ENCODE measurements around the gene LARP1B. TPM values are rescaled to one million over a fixed set of nuclear protein-coding genes. Genes with fewer than 3 reads are reported as not detected.

Gene LARP1B
- total and polyA plus RNA-seq, 7 experiments from 2014 or later, result 3.9 to 18.2 (median 10.2) TPM

DNA sequence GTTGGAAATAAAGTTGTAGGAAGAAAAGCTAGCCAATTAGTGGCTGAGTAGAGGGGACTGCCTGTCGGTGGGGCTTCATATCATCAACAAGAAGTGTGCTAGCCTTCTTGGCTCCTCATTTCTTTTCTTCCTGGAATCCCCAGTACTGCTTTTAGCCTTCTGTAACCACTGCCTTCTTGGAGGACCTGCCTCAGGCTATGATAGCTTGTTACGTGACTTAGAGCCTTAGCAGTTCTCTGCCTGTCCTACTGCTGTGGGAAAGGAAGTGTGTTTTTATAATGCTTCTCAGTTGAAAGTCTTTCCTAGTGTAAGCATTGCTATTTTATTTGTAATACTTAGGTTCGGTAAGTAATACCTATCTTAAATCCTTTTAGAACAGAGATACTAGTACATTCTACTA is 61.9 kb downstream of the LARP1B start:
- CTCF ChIA-PET, result no interaction called here
- peaks cover 0 to 3% (median 0%) of the 10 kb centered on the region in 7 donors for H3K4me1 Mint-ChIP-seq

DNA sequence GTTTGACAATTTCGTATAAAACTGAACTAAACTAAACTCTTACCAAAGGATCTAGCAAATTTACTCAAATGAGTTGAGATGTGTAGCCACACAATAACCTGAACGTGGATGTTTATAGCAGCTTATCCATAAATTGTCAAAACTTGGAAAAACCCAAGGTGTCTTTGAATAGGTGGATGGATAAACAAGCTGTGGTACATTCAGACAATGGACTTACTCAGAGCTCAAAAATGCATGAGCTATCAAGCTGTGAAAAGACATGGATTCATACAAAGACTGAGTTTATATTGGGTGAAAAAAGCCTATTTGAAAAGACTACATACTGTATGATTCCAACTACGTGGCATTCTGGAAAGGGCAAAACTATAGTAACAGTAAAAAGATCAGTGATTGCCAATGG is 69.5 kb downstream of the LARP1B start:
- Mint-ChIP-seq H3K4me1 (no peaks in the 10 kb centered on the region), H3K27me3 (no peaks in the 10 kb centered on the region), H3K4me3 (no peak overlapping the region), H3K27ac (no peak overlapping the region), H3K36me3 (peaks cover 0 to 19% (median 16%) of the 10 kb centered on the region in 5 donors), H3K9me3 (peaks cover 0 to 6% (median 0%) of the 10 kb centered on the region in 11 donors)
- H3K9me3 ChIP-seq (ENCODE audit: control insufficient read depth in 2 of 3, low read length in 3 of 3), result no peaks in the 10 kb centered on the region
- no peaks in the 10 kb centered on the region for H3K4me1 ChIP-seq (ENCODE audit: control insufficient read depth in 2 of 2, insufficient read depth in 2 of 2, low read length in 2 of 2)
- ChIA-PET CTCF (no interaction called here), POLR2A (no interaction called here)
- no peak overlapping the region for H3K27ac ChIP-seq (ENCODE audit: low read depth, low read length)
- no peaks in the 10 kb centered on the region for H3K36me3 ChIP-seq (ENCODE audit: control insufficient read depth in 2 of 3, insufficient read depth in 3 of 3, low read length in 3 of 3)
- no peak overlapping the region for H3K4me3 ChIP-seq (ENCODE audit: low read length)
- no peak for DNase-seq
- ATAC-seq, result no peak
- intact Hi-C loops (cut with micrococcal nuclease), result no loop called here
- no peaks in the 10 kb centered on the region for H3K27me3 ChIP-seq (ENCODE audit: control insufficient read depth in 2 of 2, insufficient read depth in 2 of 2, low read length in 2 of 2)

More for the DNA sequence above, 61.9 kb downstream of the LARP1B start:
- Mint-ChIP-seq H3K9me3 (peaks cover 0 to 2% (median 0%) of the 10 kb centered on the region in 11 donors), H3K27me3 (no peaks in the 10 kb centered on the region), H3K4me3 (no peak overlapping the region), H3K36me3 (peaks cover 5 to 62% (median 50%) of the 10 kb centered on the region in 5 donors), H3K27ac (no peak overlapping the region)
- H3K36me3 ChIP-seq (ENCODE audit: control insufficient read depth in 2 of 3, insufficient read depth in 3 of 3, low read length in 3 of 3), result no peaks in the 10 kb centered on the region
- H3K4me1 ChIP-seq (ENCODE audit: control insufficient read depth in 2 of 2, insufficient read depth in 2 of 2, low read length in 2 of 2), result no peaks in the 10 kb centered on the region
- no peak for DNase-seq
- intact Hi-C loops (cut with micrococcal nuclease), result no loop called here
- H3K4me3 ChIP-seq (ENCODE audit: low read length), result no peak overlapping the region
- POLR2A ChIA-PET, result no interaction called here
- H3K27me3 ChIP-seq (ENCODE audit: control insufficient read depth in 2 of 2, insufficient read depth in 2 of 2, low read length in 2 of 2), result no peaks in the 10 kb centered on the region
- no peak overlapping the region for H3K27ac ChIP-seq (ENCODE audit: low read depth, low read length)
- ATAC-seq, result no peak
- no peaks in the 10 kb centered on the region for H3K9me3 ChIP-seq (ENCODE audit: control insufficient read depth in 2 of 3, low read length in 3 of 3)

DNA sequence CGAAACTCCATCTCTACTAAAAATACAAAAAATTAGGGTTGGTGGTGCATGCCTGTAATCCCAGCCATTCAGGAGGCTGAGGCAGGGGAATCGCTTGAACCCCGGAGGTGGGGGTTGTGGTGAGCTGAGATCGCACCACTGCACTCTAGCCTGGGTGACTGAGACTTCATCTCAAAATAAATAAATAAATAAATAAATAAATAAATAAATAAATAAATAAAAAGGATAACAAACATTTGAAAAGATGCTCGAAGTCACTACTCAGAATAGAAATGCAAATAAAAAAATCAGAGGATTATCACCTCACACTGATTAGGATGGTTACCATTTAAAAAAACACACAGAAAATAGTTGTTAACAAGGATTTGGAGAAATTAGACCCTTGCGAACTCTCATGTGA is 73.8 kb downstream of the LARP1B start:
- CTCF ChIA-PET, result no interaction called here
- intact Hi-C loops (cut with micrococcal nuclease), result no loop called here
- Histone ChIP-seq H3K27ac (ENCODE audit: low read depth, low read length) (no peak overlapping the region), H3K27me3 (ENCODE audit: control insufficient read depth in 2 of 2, insufficient read depth in 2 of 2, low read length in 2 of 2) (no peaks in the 10 kb centered on the region), H3K9me3 (ENCODE audit: control insufficient read depth in 2 of 3, low read length in 3 of 3) (no peaks in the 10 kb centered on the region), H3K4me3 (ENCODE audit: low read length) (no peak overlapping the region), H3K36me3 (ENCODE audit: control insufficient read depth in 2 of 3, insufficient read depth in 3 of 3, low read length in 3 of 3) (no peaks in the 10 kb centered on the region), H3K4me1 (ENCODE audit: control insufficient read depth in 2 of 2, insufficient read depth in 2 of 2, low read length in 2 of 2) (no peaks in the 10 kb centered on the region)
- H3K27me3 Mint-ChIP-seq, result no peaks in the 10 kb centered on the region
- POLR2A ChIA-PET, result no interaction called here
- H3K4me3 Mint-ChIP-seq, result no peak overlapping the region
- H3K4me1 Mint-ChIP-seq, result no peaks in the 10 kb centered on the region
- DNase-seq (no peak), ATAC-seq (no peak)
- H3K27ac Mint-ChIP-seq, result no peak overlapping the region
- H3K36me3 Mint-ChIP-seq, result peaks cover 0 to 11% (median 5%) of the 10 kb centered on the region in 5 donors
- H3K9me3 Mint-ChIP-seq, result peaks cover 0 to 6% (median 0%) of the 10 kb centered on the region in 11 donors

DNA sequence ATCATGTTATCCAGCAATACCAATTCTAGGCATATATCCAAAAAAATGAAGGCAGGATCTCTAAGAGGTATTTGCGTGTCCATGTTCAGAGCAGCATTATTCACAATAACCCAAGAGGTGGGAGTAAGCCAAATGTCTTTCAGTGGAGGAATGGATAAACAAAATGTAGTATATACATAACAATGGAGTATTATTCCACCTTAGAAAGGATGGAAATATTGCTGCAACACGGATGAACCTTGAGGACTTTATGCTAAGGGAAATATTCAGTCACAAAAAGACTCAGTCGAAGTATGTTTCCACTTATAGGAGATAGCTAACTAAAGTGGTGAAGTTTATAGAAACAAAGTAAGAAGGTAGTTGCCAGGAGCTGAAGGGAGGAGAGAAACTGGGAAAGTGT is 74.3 kb downstream of the LARP1B start:
- no peaks in the 10 kb centered on the region for H3K27me3 ChIP-seq (ENCODE audit: control insufficient read depth in 2 of 2, insufficient read depth in 2 of 2, low read length in 2 of 2)
- ChIA-PET CTCF (no interaction called here), POLR2A (no interaction called here)
- no peak overlapping the region for H3K27ac ChIP-seq (ENCODE audit: low read depth, low read length)
- no peaks in the 10 kb centered on the region for H3K4me1 ChIP-seq (ENCODE audit: control insufficient read depth in 2 of 2, insufficient read depth in 2 of 2, low read length in 2 of 2)
- H3K27ac Mint-ChIP-seq, result no peak overlapping the region
- no peaks in the 10 kb centered on the region for H3K36me3 ChIP-seq (ENCODE audit: control insufficient read depth in 2 of 3, insufficient read depth in 3 of 3, low read length in 3 of 3)
- no peak overlapping the region for H3K4me3 Mint-ChIP-seq
- DNase-seq (no peak), ATAC-seq (no peak)
- peaks cover 0 to 6% (median 2%) of the 10 kb centered on the region in 11 donors for H3K9me3 Mint-ChIP-seq
- H3K36me3 Mint-ChIP-seq, result peaks cover 0 to 13% (median 7%) of the 10 kb centered on the region in 5 donors
- H3K4me3 ChIP-seq (ENCODE audit: low read length), result no peak overlapping the region
- no peaks in the 10 kb centered on the region for H3K4me1 Mint-ChIP-seq
- intact Hi-C loops (cut with micrococcal nuclease), result no loop called here
- H3K9me3 ChIP-seq (ENCODE audit: control insufficient read depth in 2 of 3, low read length in 3 of 3), result no peaks in the 10 kb centered on the region
- no peaks in the 10 kb centered on the region for H3K27me3 Mint-ChIP-seq

DNA sequence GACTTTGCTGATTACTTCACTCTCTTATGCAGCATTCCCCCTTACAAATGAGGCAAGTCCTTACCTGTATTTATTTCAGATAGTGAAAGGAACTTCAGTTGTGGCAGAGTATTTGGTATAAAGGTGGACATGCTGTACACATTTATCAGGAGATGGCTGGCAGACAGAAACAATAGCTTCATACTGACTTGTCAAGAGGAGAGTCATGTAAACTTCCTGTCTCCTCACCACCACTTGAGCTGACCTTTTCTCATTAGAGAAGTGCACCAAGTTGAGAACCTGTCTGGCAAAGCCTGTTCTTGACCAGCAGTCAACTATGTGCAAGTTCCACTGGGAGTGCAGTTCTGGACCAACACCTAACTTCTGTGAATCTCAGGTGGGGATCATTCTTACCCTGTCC is 80.8 kb downstream of the LARP1B start:
- no peaks in the 10 kb centered on the region for H3K27me3 ChIP-seq (ENCODE audit: control insufficient read depth in 2 of 2, insufficient read depth in 2 of 2, low read length in 2 of 2)
- H3K36me3 ChIP-seq (ENCODE audit: control insufficient read depth in 2 of 3, insufficient read depth in 3 of 3, low read length in 3 of 3), result no peaks in the 10 kb centered on the region
- H3K9me3 ChIP-seq (ENCODE audit: control insufficient read depth in 2 of 3, low read length in 3 of 3), result no peaks in the 10 kb centered on the region
- Mint-ChIP-seq H3K27me3 (no peaks in the 10 kb centered on the region), H3K9me3 (peaks cover 0 to 27% (median 10%) of the 10 kb centered on the region in 11 donors), H3K36me3 (peaks cover 13 to 42% (median 31%) of the 10 kb centered on the region in 5 donors), H3K27ac (no peak overlapping the region), H3K4me3 (no peak overlapping the region), H3K4me1 (peaks cover 0 to 1% (median 0%) of the 10 kb centered on the region in 7 donors)
- no peak for ATAC-seq
- no peak for DNase-seq
- H3K4me1 ChIP-seq (ENCODE audit: control insufficient read depth in 2 of 2, insufficient read depth in 2 of 2, low read length in 2 of 2), result no peaks in the 10 kb centered on the region
- POLR2A ChIA-PET, result no interaction called here
- H3K4me3 ChIP-seq (ENCODE audit: low read length), result no peak overlapping the region
- intact Hi-C loops (cut with micrococcal nuclease), result no loop called here
- H3K27ac ChIP-seq (ENCODE audit: low read depth, low read length), result no peak overlapping the region
- CTCF ChIA-PET, result no interaction called here

DNA sequence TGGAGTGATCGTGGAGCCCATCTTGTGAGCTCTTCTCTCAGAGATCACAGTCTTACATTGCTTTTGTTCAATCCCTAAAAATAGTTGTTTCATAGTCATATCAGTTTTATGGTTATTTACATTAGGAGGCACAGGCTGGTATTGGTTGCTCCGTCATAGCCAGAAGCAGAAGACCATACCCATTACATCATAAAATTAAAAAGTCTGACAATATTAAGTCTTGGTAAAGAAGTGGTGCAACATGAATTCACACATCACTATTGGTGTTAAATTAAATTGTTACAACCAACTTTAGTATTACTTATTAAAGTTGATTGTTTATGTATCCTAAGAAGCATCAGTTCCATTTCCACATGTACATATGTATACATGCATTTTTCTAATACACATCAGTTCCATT is 84.6 kb downstream of the LARP1B start:
- intact Hi-C loops (cut with micrococcal nuclease), result no loop called here
- POLR2A ChIA-PET, result no interaction called here

DNA sequence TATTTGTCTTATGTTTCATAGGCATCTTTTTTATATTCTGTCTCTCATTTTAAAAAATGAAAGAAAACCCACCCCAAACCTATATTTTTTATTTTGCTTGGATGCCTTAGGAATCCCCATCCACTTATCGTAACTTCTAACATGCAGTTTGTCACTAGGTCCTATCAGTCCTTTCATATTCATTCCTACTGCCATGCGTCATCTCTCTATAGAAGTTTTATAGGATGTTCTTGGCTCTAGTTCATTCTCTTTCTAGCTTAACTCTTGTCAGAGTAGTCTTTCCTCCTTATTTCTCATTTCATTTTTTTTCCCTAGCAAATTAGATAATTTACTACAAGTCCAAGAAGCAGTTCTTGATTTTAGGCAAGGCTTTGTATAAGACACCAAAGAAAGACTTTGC is 92.7 kb downstream of the LARP1B start:
- intact Hi-C loops (cut with micrococcal nuclease), result no loop called here
- POLR2A ChIA-PET, result no interaction called here
- H3K27ac ChIP-seq (ENCODE audit: low read depth, low read length), result no peak overlapping the region
- CTCF ChIA-PET, result no interaction called here
- Mint-ChIP-seq H3K4me1 (peaks cover 0 to 3% (median 0%) of the 10 kb centered on the region in 7 donors), H3K36me3 (peaks cover 0 to 22% (median 7%) of the 10 kb centered on the region in 5 donors), H3K27ac (no peak overlapping the region), H3K9me3 (peaks cover 0 to 10% (median 0%) of the 10 kb centered on the region in 11 donors), H3K4me3 (no peak overlapping the region), H3K27me3 (no peaks in the 10 kb centered on the region)
- H3K4me3 ChIP-seq (ENCODE audit: low read length), result no peak overlapping the region
- DNase-seq (no peak), ATAC-seq (no peak)
- H3K36me3 ChIP-seq (ENCODE audit: control insufficient read depth in 2 of 3, insufficient read depth in 3 of 3, low read length in 3 of 3), result no peaks in the 10 kb centered on the region
- H3K27me3 ChIP-seq (ENCODE audit: control insufficient read depth in 2 of 2, insufficient read depth in 2 of 2, low read length in 2 of 2), result no peaks in the 10 kb centered on the region
- H3K9me3 ChIP-seq (ENCODE audit: control insufficient read depth in 2 of 3, low read length in 3 of 3), result no peaks in the 10 kb centered on the region
- no peaks in the 10 kb centered on the region for H3K4me1 ChIP-seq (ENCODE audit: control insufficient read depth in 2 of 2, insufficient read depth in 2 of 2, low read length in 2 of 2)

More for the DNA sequence above, 84.6 kb downstream of the LARP1B start:
- Mint-ChIP-seq H3K4me1 (peaks cover 0 to 1% (median 0%) of the 10 kb centered on the region in 7 donors), H3K4me3 (no peak overlapping the region), H3K36me3 (peaks cover 13 to 37% (median 29%) of the 10 kb centered on the region in 5 donors), H3K27ac (no peak overlapping the region), H3K9me3 (peaks cover 0 to 27% (median 8%) of the 10 kb centered on the region in 11 donors), H3K27me3 (no peaks in the 10 kb centered on the region)
- H3K9me3 ChIP-seq (ENCODE audit: control insufficient read depth in 2 of 3, low read length in 3 of 3), result no peaks in the 10 kb centered on the region
- H3K27me3 ChIP-seq (ENCODE audit: control insufficient read depth in 2 of 2, insufficient read depth in 2 of 2, low read length in 2 of 2), result no peaks in the 10 kb centered on the region
- H3K27ac ChIP-seq (ENCODE audit: low read depth, low read length), result no peak overlapping the region
- ATAC-seq, result no peak
- no peaks in the 10 kb centered on the region for H3K36me3 ChIP-seq (ENCODE audit: control insufficient read depth in 2 of 3, insufficient read depth in 3 of 3, low read length in 3 of 3)
- CTCF ChIA-PET, result no interaction called here
- H3K4me1 ChIP-seq (ENCODE audit: control insufficient read depth in 2 of 2, insufficient read depth in 2 of 2, low read length in 2 of 2), result no peaks in the 10 kb centered on the region
- no peak for DNase-seq
- no peak overlapping the region for H3K4me3 ChIP-seq (ENCODE audit: low read length)

All from naive thymus-derived CD4-positive, alpha-beta T cell (primary cell).